ENCODE results near the gene DENND6A.
"Not testable (repeated sequence)": the region's sequence is repeated elsewhere in the genome, so short reads cannot be mapped to it uniquely, and the experiment has no call there.

Gene DENND6A

GRCh38 chr3:57692396-57693147 is at the start of gene DENND6A:
Gene DENND6A, minus strand, starts transcription at chr3:57693077. Its CDS starts 59 bp downstream, at chr3:57693018.
- peak; percentile 79 for DNase-seq

- DNase-seq, result no peak
These were observed 47.1 kb upstream of the DENND6A start for GRCh38 chr3:57740027-57740426.

- no peak for DNase-seq
These were observed 45.5 kb upstream of the DENND6A start for GRCh38 chr3:57738391-57738790.

GRCh38 chr3:57737840-57738239 is 45.0 kb upstream of the DENND6A start:
- no peak for DNase-seq

- DNase-seq, result no peak
These were observed 42.5 kb upstream of the DENND6A start for GRCh38 chr3:57735405-57735804.

- no peak for DNase-seq
These were observed 40.9 kb upstream of the DENND6A start for GRCh38 chr3:57733790-57734189.

- DNase-seq, result no peak
These were observed 38.4 kb upstream of the DENND6A start for GRCh38 chr3:57731311-57731710.

- no peak for DNase-seq
These were observed 37.8 kb upstream of the DENND6A start for GRCh38 chr3:57730682-57731081.

GRCh38 chr3:57729334-57730045 is 36.6 kb upstream of the DENND6A start:
- no peak for DNase-seq

GRCh38 chr3:57727106-57727505 is 34.2 kb upstream of the DENND6A start:
- no peak for DNase-seq

GRCh38 chr3:57726397-57726796 is 33.5 kb upstream of the DENND6A start:
- DNase-seq, result no peak

GRCh38 chr3:57718118-57718517 is 25.2 kb upstream of the DENND6A start:
- no peak for DNase-seq

- no peak for DNase-seq
These were observed 24.5 kb upstream of the DENND6A start for GRCh38 chr3:57717205-57717868.

- no peak for DNase-seq
These were observed 22.8 kb upstream of the DENND6A start for GRCh38 chr3:57715686-57716085.

GRCh38 chr3:57709559-57709958 is 16.7 kb upstream of the DENND6A start:
- DNase-seq, result no peak

- no peak for DNase-seq
These were observed 16.2 kb upstream of the DENND6A start for GRCh38 chr3:57709031-57709430.

GRCh38 chr3:57706462-57706861 is 13.6 kb upstream of the DENND6A start:
- DNase-seq, result no peak

GRCh38 chr3:57705351-57705750 is 12.5 kb upstream of the DENND6A start:
- not testable (repeated sequence) for DNase-seq

- DNase-seq, result no peak
These were observed 8.9 kb upstream of the DENND6A start for GRCh38 chr3:57701781-57702180.

- no peak for DNase-seq
These were observed 7.9 kb upstream of the DENND6A start for GRCh38 chr3:57700737-57701136.

- no peak for DNase-seq
These were observed 6.7 kb upstream of the DENND6A start for GRCh38 chr3:57699591-57699990.

GRCh38 chr3:57696801-57697321 is 4.0 kb upstream of the DENND6A start:
- no peak for DNase-seq

GRCh38 chr3:57694146-57694545 is 1.3 kb upstream of the DENND6A start:
- no peak for DNase-seq

- not testable (repeated sequence) for DNase-seq
These were observed 813 bp downstream of the DENND6A start for GRCh38 chr3:57692133-57692395.

All from NCI-H2171 (cell line).